Endodermal cell (in vitro differentiated cells): Measurements from ENCODE around the gene CALR3. TPM values are rescaled to one million over a fixed set of nuclear protein-coding genes. Genes with fewer than 3 reads are reported as not detected.

ENCODE experiments used
- DNase-seq: peaks from one replicate; pipeline ENCODE4 v3.0.0-alpha.2; 2017
- H3K27ac ChIP-seq: 2 replicates; pipeline ENCODE4 v1.5.1; 2013; ENCODE audit warnings: mild to moderate bottlenecking, low read depth, low read length, moderate library complexity
- H3K27me3 ChIP-seq: 2 replicates; pipeline ENCODE4 v1.6.1; 2013; ENCODE audit warnings: mild to moderate bottlenecking, low read length, moderate library complexity; ENCODE audit not compliant: insufficient read depth, control insufficient read depth, poor library complexity, severe bottlenecking
- H3K36me3 ChIP-seq: 2 replicates; pipeline ENCODE4 v1.7.0; 2013; ENCODE audit warnings: mild to moderate bottlenecking, low read length, moderate library complexity; ENCODE audit not compliant: control insufficient read depth, insufficient read depth
- H3K4me1 ChIP-seq: one replicate; pipeline ENCODE4 v1.7.0; 2013; ENCODE audit warnings: low read length; ENCODE audit not compliant: control insufficient read depth, insufficient read depth
- H3K4me3 ChIP-seq: 2 replicates; pipeline ENCODE4 v1.5.1; 2013; ENCODE audit warnings: mild to moderate bottlenecking, low read length, moderate library complexity
- H3K9ac ChIP-seq: 2 replicates; pipeline ENCODE4 v1.6.1; 2013; ENCODE audit warnings: mild to moderate bottlenecking, low read length, moderate library complexity; ENCODE audit not compliant: poor library complexity, severe bottlenecking; ENCODE audit errors: extremely low read depth
- H3K9me3 ChIP-seq: 2 replicates; pipeline ENCODE4 v1.6.1; 2013; ENCODE audit warnings: mild to moderate bottlenecking, low read length, moderate library complexity; ENCODE audit not compliant: control insufficient read depth
- H3K27ac Mint-ChIP-seq: 2 replicates; pipeline ENCODE4 v1.8.0; 2020; ENCODE audit warnings: mixed read lengths
- H3K27me3 Mint-ChIP-seq: 2 replicates; pipeline ENCODE4 v1.8.0; 2021; ENCODE audit warnings: mild to moderate bottlenecking, mixed read lengths; ENCODE audit not compliant: insufficient read depth
- H3K36me3 Mint-ChIP-seq: 2 replicates; pipeline ENCODE4 v1.8.0; 2020; ENCODE audit warnings: low read depth, mixed read lengths
- H3K4me1 Mint-ChIP-seq: 2 replicates; pipeline ENCODE4 v1.8.0; 2020; ENCODE audit warnings: mixed read lengths
- H3K4me3 Mint-ChIP-seq: 2 replicates; pipeline ENCODE4 v1.8.0; 2020; ENCODE audit warnings: mild to moderate bottlenecking, moderate library complexity, mixed read lengths
- H3K9me3 Mint-ChIP-seq: 2 replicates; pipeline ENCODE4 v1.8.0; 2020; ENCODE audit warnings: mild to moderate bottlenecking, mixed read lengths
- CTCF ChIP-seq: fragments of 200-600 bp; sonication (generic); conservative IDR thresholded peaks from 2 replicates; pipeline ENCODE4 v1.5.0; 2021; ENCODE audit warnings: antibody characterized with exemption, mild to moderate bottlenecking
- WGBS, 2 experiments: methylation state at CpG; one replicate each; pipeline versions ENCODE4 v1.1.5 to v1.1.7; 2013; ENCODE audit warnings: missing lambda C conversion rate in 2 of 2, mixed read lengths in 1 of 2; ENCODE audit not compliant: insufficient coverage in 1 of 2, insufficient read length in 1 of 2; 5-methylcytosine and 5-hydroxymethylcytosine counted together
- total RNA-seq, 2 donors: library from RNA; stranded (reverse); fragmentation: NEBNext Ultra II Directional in 1 of 2; extraction: Animal tissue kit (Norgen Biotek cat#: 25700) in 1 of 2; gene quantifications; 2 replicates in 1 of 2; 3 replicates in 1 of 2; pipeline ENCODE4 v1.2.1, GENCODE V29; 2021

The CALR3 gene
- total RNA-seq, 2 donors from 2014 or later, result 0.27 TPM; not detected in 1

GRCh38 chr19:16446724-16447368 lies 49.1 kb downstream of the CALR3 start:
- H3K4me3 Mint-ChIP-seq, result no peak overlapping the region
- H3K27ac Mint-ChIP-seq, result no peak overlapping the region
- Histone ChIP-seq H3K27ac (no peak overlapping the region), H3K9ac (no peak overlapping the region), H3K4me3 (no peak overlapping the region), H3K4me1 (peaks cover 11% of the 10 kb centered on the region), H3K9me3 (no peaks in the 10 kb centered on the region), H3K36me3 (no peaks in the 10 kb centered on the region), H3K27me3 (no peaks in the 10 kb centered on the region)
- no peak for TF ChIP-seq CTCF
- H3K27me3 Mint-ChIP-seq, result no peaks in the 10 kb centered on the region
- H3K4me1 Mint-ChIP-seq, result peaks cover 37% of the 10 kb centered on the region
- peaks cover 12% of the 10 kb centered on the region for H3K36me3 Mint-ChIP-seq
- H3K9me3 Mint-ChIP-seq, result no peaks in the 10 kb centered on the region
- 87 to 89% methylated on average over 9 of the region's 9 CpGs for WGBS, 2 experiments
- DNase-seq, result no peak

GRCh38 chr19:16446108-16446723 lies 49.8 kb downstream of the CALR3 start:
- no peak for DNase-seq
- Histone ChIP-seq H3K27me3 (no peaks in the 10 kb centered on the region), H3K4me3 (no peak overlapping the region), H3K9me3 (no peaks in the 10 kb centered on the region), H3K9ac (no peak overlapping the region), H3K27ac (no peak overlapping the region), H3K4me1 (peaks cover 11% of the 10 kb centered on the region), H3K36me3 (no peaks in the 10 kb centered on the region)
- Mint-ChIP-seq H3K9me3 (no peaks in the 10 kb centered on the region), H3K4me3 (no peak overlapping the region), H3K27ac (no peak overlapping the region), H3K4me1 (peaks cover 40% of the 10 kb centered on the region), H3K27me3 (no peaks in the 10 kb centered on the region), H3K36me3 (peaks cover 13% of the 10 kb centered on the region)
- no peak for TF ChIP-seq CTCF
- 88 to 91% methylated on average over 11 to 13 of the region's 13 CpGs for WGBS, 2 experiments

- no peak for DNase-seq
- no peak overlapping the region for H3K27ac ChIP-seq
- no peaks in the 10 kb centered on the region for H3K27me3 ChIP-seq
- peak overlapping the region; percentile 5 for H3K27ac Mint-ChIP-seq
- H3K36me3 Mint-ChIP-seq, result peaks cover 15% of the 10 kb centered on the region
- H3K9me3 Mint-ChIP-seq, result no peaks in the 10 kb centered on the region
- peaks cover 40% of the 10 kb centered on the region for H3K4me1 Mint-ChIP-seq
- peaks cover 4% of the 10 kb centered on the region for H3K36me3 ChIP-seq
- peaks cover 11% of the 10 kb centered on the region for H3K4me1 ChIP-seq
- WGBS, 2 experiments, result 79 to 83% methylated on average over 11 to 14 of the region's 14 CpGs
- H3K4me3 Mint-ChIP-seq, result no peak overlapping the region
- peak; percentile 19 for TF ChIP-seq CTCF
- no peak overlapping the region for H3K9ac ChIP-seq
- no peaks in the 10 kb centered on the region for H3K9me3 ChIP-seq
- H3K27me3 Mint-ChIP-seq, result no peaks in the 10 kb centered on the region
- no peak overlapping the region for H3K4me3 ChIP-seq
These were observed 50.5 kb downstream of the CALR3 start for GRCh38 chr19:16445238-16446107.
